Globus pallidus (tissue), 1 donor: ENCODE results near the gene BAX.
A peak's percentile ranks its signal among the peaks of the same experiment; 100 is the strongest.
"Not testable (repeated sequence)": the region's sequence is repeated elsewhere in the genome, so short reads cannot be mapped to it uniquely, and the experiment has no call there.

Experiments
- DNase-seq: peaks from one replicate; pipeline ENCODE4 v3.0.0-alpha.2; 2015; ENCODE audit warnings: low spot score

BAX gene

DNA sequence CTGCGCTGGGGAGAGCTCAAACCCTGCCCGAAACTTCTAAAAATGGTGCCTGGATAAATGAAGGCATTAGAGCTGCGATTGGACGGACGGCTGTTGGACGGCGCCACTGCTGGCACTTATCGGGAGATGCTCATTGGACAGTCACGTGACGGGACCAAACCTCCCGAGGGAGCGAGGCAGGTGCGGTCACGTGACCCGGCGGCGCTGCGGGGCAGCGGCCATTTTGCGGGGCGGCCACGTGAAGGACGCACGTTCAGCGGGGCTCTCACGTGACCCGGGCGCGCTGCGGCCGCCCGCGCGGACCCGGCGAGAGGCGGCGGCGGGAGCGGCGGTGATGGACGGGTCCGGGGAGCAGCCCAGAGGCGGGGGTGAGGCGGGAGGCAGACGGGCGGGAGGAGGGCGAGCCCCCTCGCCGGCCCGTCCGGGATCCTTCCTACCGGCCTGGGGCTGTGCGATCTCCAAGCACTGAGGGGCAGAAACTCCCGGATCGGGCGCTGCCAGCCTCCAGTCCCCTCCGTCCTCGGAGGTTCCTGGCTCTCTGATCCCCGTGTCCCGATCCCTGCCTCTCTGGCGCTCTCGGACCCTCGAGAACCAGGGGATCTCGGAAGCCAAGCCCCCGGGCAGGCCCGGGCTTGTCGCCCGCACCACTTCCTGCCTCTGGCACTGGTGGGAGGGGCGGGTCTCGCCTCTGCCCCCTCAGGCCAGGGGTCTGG, at the start of gene BAX:
Gene BAX (plus strand): TSS at position 281 of the 713 bp plus-strand sequence. CDS start 54 bp downstream, at position 335.
- peak; percentile 90 for DNase-seq

GRCh38 chr19:48905664-48906063, 49.0 kb upstream of the BAX start:
- no peak for DNase-seq

- no peak for DNase-seq
These were observed 48.4 kb upstream of the BAX start for GRCh38 chr19:48906324-48906723.

DNA sequence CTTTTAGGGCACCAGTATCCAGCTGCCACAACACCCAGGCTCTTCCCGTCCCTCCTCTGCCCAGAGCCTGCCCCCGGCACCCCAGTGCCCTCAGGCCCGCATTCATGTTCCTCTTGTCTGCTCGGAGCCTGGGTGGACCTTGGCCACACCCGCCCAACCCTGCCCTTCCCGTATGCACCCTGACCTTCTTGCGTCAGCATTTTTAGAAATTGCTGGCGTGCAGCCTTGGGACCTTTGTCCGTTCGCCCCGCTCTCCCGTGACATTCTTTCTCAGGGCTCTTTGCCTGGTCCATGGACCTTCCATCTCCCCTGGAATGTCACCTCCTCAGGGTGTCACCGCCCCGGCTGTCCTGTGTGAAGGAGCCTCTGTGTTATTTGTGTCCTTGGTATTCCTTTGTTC, 47.0 kb upstream of the BAX start:
- DNase-seq, result no peak

DNA sequence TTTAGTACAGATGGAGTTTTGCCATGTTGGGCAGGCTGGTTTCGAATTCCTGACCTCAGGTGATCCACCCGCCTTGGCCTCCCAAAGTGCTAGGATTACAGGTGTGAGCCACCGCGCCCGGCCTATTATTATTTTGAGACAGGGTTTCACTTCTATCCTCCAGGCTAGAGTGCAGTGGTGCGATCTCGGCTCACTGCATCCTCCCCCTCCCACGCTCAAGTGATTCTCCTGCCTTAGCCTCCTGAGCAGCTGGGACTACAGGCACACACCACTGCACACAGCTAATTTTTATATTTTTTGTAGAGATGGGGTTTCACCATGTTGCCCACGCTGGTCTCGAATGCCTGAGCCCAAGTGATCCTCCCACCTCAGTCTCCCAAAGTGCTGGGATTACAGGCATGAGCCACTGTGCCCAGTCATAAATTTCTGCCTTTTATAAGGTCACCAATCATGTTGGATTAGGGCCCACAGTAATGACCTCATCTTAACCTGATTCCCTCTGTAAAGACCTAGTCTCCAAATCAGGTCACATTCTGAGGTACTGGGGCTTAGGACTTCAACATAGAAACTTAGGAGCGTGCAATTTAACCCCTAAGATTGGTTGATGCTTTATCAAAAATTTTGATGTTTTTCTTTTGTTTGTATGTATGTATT, 45.1 kb upstream of the BAX start:
- DNase-seq, result not testable (repeated sequence)

DNA sequence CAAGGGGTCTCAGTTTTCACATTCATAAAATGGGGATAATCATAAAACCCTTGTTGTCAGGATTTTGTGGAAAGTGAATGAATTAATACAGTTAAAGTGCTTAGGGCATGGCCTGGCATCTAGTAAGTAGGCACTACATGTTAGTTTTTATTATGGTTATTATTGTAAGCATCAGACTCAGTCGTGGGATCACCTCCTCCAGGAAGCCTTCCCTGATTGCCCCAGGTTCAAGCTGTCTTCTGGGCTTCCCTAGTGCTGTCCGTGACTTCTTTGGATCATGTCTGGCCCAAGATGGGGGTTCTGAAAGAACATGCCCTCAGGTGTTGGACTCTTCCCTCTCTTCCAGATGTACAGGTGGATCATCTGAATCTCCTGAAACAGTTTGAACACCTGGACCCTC, 43.9 kb upstream of the BAX start:
- no peak for DNase-seq

DNA sequence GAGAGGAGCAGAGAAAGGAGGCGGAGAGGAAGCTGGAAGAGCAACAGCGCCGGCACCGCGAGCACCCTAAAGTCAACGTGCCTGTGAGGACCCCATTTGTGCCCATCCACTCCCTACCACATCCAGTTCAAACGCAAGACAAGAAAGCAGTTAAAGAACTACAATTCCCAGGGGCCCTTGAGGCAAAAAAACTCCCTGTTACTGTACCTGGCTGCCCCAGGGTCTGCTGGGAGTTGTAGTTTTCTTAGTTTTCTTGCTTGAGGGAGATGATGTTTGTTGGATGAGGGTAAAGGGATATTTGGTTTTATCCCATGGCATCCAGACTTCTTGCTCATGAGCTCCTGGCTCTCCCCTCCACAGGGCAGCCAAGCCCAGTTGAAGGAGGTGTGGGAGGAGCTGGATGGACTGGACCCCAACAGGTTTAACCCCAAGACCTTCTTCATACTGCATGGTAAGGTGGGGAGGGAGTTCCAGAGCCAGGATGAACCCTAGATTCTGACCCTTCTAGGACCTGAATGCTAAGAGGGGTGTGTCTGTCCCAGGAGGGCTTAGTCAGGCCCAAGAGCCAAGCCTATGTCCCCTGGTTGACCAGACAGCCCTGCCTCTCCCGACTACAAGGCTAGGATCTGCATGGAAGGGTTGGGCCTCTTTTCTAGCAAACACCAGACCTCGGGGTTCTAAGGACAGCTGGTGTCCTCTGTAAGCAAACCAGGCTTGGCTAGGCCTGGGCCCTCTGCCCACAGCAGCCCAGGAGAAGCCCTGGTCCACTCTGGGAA, 41.4 kb upstream of the BAX start:
- DNase-seq, result no peak

DNA sequence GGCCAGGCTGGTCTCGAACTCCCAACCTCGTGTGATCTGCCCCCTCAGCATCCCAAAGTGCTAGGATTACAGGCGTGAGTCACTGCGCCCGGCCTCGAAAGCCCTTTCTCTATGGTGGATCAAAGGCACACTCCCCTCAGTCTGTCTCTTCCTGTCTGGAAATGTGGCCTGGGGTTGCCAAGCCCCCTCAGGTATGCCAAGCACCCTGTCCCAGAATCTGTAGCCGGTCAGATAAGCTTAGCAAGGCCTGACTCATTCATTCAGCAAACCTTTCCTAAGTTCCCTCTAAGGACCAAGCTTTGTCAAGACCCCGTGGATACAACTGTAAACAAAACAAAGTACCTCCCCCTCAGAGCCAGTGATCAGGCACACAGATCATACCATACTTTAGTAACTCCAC, 40.5 kb upstream of the BAX start:
- DNase-seq, result no peak

GRCh38 chr19:48915757-48916156, 38.9 kb upstream of the BAX start:
- DNase-seq, result no peak

DNA sequence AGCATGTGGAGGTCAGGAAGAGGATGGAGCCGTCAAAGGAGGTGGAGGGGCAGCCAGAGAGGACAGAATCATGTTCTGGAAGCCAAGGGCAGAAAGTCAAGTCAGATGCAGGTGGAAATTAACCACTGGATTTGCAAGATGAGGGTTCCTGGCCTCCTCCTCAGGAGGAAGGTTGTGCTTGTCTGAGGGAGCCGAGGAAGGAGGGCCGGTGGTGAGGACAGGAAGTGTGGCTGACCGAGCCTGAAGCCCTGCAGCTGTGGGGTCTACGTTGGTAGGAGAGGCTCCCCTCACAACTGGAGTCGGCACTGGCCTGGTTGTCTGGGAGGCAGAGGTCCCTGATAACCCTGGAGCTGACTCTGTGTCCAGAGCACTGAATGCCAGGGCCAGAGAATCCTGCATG, 36.6 kb upstream of the BAX start:
- DNase-seq, result no peak

- no peak for DNase-seq
These were observed 35.9 kb upstream of the BAX start for GRCh38 chr19:48918801-48919247.

DNA sequence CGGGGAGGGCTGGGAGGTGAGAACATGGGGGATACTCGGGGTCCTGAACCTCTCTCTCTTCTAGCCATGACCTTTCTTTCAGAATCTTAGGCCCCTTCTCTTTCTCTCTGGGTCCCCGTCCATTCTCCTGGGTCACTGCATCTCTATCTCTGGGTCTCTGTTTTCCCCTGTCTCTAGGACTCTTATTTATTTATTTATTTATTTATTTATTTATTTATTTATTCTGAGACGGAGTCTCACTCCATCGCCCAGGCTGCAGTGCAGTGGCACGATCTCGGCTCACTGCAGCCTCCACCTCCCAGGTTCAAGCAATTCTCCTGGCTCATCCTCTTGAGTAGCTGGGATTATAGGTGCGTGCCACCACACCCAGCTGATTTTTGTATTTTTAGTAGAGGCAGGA, 35.4 kb upstream of the BAX start:
- DNase-seq, result not testable (repeated sequence)

DNA sequence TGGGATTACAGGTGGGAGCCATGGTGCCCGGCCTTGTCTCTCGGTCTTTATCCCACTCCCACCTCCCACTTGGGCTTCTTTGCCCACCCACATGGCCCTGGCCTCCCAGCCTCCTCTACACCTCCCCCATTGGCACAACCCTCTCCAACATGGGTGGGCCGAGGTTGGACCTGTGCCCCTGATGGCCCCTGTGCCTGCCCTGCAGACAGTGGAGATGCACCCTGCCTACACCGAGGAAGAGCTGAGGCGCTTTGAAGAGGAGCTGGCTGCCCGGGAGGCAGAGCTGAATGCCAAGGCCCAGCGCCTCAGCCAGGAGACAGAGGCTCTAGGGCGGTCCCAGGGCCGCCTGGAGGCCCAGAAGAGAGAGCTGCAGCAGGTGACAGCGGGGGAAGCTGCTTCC, 33.7 kb upstream of the BAX start:
- DNase-seq, result no peak

GRCh38 chr19:48921721-48922500, 32.8 kb upstream of the BAX start:
- no peak for DNase-seq

DNA sequence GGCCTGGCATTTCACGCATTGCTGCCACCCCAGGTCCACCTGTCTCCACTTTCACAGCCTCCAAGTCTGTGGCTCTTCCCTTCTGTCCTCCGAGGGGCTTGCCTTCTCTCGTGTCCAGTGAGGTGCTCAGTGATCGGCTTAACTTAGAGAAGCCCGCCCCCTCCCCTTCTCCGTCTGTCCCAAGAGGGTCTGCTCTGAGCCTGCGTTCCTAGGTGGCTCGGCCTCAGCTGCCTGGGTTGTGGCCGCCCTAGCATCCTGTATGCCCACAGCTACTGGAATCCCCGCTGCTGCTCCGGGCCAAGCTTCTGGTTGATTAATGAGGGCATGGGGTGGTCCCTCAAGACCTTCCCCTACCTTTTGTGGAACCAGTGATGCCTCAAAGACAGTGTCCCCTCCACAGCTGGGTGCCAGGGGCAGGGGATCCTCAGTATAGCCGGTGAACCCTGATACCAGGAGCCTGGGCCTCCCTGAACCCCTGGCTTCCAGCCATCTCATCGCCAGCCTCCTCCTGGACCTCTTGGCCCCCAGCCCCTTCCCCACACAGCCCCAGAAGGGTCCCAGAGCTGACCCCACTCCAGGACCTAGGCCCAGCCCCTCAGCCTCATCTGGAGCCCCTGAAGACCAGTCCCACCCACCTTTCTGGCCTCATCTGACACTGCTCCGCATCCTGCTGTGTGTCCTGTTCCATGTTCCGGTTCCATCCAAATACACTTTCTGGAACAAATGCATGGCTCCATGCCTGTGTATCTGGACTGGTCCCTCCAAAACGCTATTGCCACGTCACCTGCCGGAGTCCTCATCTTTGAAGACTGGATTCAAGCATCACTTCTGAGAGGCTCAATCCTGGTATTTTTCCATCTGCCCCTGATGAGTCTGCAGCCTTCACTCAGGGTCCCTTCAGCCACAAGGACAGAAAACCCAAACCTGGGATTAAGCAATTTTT, 31.9 kb upstream of the BAX start:
- no peak for DNase-seq

DNA sequence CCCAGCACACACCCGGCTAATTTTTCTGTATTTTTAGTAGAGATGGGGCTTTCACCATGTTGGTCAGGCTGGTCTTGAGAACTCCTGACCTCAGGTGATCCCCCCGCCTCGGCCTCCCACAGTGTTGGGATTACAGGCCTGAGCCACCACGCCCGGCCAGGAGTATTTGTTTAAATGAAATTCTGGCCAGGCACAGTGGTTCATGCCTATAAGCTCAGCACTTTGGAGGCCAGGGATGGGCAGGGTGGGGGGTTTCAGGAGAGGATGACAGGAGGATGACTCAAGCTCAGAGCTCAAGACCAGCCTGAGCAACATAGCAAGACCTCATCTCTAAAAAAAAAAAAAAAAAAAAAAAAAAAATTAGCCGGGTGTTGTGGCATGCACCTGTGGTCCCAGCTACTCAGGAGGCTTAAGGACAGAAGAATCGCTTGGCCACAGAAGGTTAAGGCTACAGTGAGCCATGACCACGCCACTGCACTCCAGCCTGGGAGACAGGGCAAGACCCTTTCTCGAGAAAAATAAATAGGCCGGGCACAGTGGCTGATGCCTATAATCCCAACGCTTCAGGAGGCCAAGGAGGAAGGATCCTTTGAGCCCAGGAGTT, 29.3 kb upstream of the BAX start:
- DNase-seq, result no peak

DNA sequence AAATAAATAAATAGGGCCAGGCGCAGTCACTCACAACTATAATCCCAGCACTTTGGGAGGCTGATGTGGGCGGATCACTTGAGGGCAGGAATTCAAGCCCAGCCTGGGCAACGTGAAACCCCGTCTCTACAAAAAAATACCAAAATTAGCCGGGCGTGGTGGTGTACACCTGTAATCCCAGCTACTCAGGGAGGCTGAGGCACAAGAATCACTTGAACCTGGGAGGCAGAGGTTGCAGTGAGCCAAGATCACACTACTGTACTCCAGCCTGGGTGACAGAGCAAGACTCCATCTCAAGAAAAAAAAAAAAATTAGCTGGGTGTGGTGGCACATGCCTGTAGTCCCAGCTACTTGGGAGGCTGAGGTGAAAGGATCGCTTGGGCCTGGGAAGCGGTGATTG, 28.8 kb upstream of the BAX start:
- DNase-seq, result not testable (repeated sequence)

DNA sequence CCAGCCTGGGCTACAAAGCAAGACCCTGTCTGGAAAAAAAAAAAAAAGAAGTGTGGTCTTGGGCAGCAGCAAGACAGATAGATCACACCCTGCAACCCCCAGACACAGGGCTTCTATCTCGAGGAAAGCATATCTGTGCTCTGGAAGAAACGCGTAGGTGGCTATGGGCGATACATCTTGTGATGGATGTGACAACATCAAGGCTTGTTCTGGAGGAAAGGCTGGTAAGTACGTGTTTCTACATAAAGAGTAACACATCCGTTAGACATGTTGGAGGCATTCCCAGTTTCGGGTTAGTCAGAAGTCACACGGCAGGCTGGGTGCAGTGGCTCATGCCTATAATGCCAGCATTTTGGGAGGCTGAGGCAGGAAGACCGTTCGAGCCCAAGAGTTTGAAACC, 27.8 kb upstream of the BAX start:
- peak; percentile 16 for DNase-seq

- not testable (repeated sequence) for DNase-seq
These were observed 27.0 kb upstream of the BAX start for GRCh38 chr19:48927692-48928091.

- DNase-seq, result no peak
These were observed 26.3 kb upstream of the BAX start for GRCh38 chr19:48928164-48929025.
